ENCODE data around the gene GDE1.

DNA sequence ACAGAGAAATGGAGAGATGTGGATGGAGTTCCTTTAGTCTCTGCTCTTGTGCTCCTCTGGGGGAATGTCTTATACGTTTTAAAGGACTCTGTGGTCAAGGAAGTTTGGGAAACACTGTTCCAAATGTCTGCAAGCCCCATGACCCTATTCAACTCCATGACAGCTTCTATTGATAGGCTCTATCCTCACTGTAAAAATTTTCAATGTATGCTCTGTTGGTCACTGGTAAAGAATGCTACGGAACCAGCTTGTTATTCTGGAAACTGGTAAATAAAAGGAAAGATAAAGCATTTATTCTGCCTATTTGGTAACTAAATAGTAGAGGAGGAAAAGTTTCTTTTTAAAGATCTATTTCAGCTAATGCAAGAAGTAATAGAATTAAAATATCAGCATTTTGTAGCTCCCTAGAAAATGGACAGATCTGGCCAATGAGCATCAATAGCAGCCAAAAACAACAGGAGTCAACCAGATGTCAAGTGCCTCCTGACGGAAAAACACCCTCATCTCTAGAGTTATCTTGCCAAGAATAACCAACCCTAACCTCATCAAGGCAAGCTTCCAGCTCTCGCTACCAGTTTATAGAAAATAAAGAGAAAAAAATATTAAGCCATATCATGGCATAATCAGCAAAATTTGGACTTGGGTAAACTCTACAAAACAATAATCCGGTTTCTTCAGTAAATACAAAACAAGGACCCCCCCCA lies 16.1 kb downstream of the GDE1 start:
- TF ChIP-seq TCF4 (CRISPR knock-in tag; IDR thresholded peaks at IDR 0.05; ENCODE audit: borderline replicate concordance), result peak; percentile 64; the same call in 1 of the 2 replicates
- TF ChIP-seq, protein P1, sequence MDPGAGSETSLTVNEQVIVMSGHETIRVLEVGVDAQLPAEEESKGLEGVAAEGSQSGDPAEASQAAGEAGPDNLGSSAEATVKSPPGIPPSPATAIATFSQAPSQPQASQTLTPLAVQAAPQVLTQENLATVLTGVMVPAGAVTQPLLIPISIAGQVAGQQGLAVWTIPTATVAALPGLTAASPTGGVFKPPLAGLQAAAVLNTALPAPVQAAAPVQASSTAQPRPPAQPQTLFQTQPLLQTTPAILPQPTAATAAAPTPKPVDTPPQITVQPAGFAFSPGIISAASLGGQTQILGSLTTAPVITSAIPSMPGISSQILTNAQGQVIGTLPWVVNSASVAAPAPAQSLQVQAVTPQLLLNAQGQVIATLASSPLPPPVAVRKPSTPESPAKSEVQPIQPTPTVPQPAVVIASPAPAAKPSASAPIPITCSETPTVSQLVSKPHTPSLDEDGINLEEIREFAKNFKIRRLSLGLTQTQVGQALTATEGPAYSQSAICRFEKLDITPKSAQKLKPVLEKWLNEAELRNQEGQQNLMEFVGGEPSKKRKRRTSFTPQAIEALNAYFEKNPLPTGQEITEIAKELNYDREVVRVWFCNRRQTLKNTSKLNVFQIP (CRISPR knock-in tag; IDR thresholded peaks at IDR 0.05; ENCODE audit: borderline replicate concordance, low read depth), result no peak
- TF ChIP-seq ZC3H10 (CRISPR knock-in tag; IDR thresholded peaks at IDR 0.05), result no peak
- TF ChIP-seq ZNF8 (CRISPR knock-in tag; IDR thresholded peaks at IDR 0.05), result no peak
- TF ChIP-seq RARB (CRISPR knock-in tag; IDR thresholded peaks at IDR 0.05), result no peak
- TF ChIP-seq ARNTL (CRISPR knock-in tag; IDR thresholded peaks at IDR 0.05; ENCODE audit: borderline replicate concordance, low read depth), result no peak
- TF ChIP-seq, protein P2, sequence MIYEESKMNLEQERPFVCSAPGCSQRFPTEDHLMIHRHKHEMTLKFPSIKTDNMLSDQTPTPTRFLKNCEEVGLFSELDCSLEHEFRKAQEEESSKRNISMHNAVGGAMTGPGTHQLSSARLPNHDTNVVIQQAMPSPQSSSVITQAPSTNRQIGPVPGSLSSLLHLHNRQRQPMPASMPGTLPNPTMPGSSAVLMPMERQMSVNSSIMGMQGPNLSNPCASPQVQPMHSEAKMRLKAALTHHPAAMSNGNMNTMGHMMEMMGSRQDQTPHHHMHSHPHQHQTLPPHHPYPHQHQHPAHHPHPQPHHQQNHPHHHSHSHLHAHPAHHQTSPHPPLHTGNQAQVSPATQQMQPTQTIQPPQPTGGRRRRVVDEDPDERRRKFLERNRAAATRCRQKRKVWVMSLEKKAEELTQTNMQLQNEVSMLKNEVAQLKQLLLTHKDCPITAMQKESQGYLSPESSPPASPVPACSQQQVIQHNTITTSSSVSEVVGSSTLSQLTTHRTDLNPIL (CRISPR knock-in tag; IDR thresholded peaks at IDR 0.05; ENCODE audit: low read depth), result 0 out of 2 replicates have a peak, but pooled peaks have one; percentile 31
- no peak for TF ChIP-seq TOX (CRISPR knock-in tag; IDR thresholded peaks at IDR 0.05; ENCODE audit: borderline replicate concordance)
- TF ChIP-seq, protein P3, sequence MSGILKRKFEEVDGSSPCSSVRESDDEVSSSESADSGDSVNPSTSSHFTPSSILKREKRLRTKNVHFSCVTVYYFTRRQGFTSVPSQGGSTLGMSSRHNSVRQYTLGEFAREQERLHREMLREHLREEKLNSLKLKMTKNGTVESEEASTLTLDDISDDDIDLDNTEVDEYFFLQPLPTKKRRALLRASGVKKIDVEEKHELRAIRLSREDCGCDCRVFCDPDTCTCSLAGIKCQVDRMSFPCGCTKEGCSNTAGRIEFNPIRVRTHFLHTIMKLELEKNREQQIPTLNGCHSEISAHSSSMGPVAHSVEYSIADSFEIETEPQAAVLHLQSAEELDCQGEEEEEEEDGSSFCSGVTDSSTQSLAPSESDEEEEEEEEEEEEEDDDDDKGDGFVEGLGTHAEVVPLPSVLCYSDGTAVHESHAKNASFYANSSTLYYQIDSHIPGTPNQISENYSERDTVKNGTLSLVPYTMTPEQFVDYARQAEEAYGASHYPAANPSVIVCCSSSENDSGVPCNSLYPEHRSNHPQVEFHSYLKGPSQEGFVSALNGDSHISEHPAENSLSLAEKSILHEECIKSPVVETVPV (CRISPR knock-in tag; IDR thresholded peaks at IDR 0.05), result no peak
- TF ChIP-seq, protein P4, sequence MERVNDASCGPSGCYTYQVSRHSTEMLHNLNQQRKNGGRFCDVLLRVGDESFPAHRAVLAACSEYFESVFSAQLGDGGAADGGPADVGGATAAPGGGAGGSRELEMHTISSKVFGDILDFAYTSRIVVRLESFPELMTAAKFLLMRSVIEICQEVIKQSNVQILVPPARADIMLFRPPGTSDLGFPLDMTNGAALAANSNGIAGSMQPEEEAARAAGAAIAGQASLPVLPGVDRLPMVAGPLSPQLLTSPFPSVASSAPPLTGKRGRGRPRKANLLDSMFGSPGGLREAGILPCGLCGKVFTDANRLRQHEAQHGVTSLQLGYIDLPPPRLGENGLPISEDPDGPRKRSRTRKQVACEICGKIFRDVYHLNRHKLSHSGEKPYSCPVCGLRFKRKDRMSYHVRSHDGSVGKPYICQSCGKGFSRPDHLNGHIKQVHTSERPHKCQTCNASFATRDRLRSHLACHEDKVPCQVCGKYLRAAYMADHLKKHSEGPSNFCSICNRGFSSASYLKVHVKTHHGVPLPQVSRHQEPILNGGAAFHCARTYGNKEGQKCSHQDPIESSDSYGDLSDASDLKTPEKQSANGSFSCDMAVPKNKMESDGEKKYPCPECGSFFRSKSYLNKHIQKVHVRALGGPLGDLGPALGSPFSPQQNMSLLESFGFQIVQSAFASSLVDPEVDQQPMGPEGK (CRISPR knock-in tag; IDR thresholded peaks at IDR 0.05; ENCODE audit: borderline replicate concordance), result no peak
- TF ChIP-seq ISL1 (CRISPR knock-in tag; IDR thresholded peaks at IDR 0.05), result peak; percentile 40
- TF ChIP-seq CSDC2 (CRISPR knock-in tag; IDR thresholded peaks at IDR 0.05), result no peak
- no peak for TF ChIP-seq GLIS3 (CRISPR knock-in tag; IDR thresholded peaks at IDR 0.05)

Measured in SK-N-SH treated with all-trans-retinoic acid at 6 μM for 48 hours (cell line).